Suppressor macrophage (primary cell): ENCODE measurements around the gene SSC5D.
A peak's percentile ranks its signal among the peaks of the same experiment; 100 is the strongest.

Experiments used
- DNase-seq, 4 experiments: peaks; one replicate each; pipeline ENCODE4 v3.0.0-alpha.2; 2020 to 2022

SSC5D gene

DNA sequence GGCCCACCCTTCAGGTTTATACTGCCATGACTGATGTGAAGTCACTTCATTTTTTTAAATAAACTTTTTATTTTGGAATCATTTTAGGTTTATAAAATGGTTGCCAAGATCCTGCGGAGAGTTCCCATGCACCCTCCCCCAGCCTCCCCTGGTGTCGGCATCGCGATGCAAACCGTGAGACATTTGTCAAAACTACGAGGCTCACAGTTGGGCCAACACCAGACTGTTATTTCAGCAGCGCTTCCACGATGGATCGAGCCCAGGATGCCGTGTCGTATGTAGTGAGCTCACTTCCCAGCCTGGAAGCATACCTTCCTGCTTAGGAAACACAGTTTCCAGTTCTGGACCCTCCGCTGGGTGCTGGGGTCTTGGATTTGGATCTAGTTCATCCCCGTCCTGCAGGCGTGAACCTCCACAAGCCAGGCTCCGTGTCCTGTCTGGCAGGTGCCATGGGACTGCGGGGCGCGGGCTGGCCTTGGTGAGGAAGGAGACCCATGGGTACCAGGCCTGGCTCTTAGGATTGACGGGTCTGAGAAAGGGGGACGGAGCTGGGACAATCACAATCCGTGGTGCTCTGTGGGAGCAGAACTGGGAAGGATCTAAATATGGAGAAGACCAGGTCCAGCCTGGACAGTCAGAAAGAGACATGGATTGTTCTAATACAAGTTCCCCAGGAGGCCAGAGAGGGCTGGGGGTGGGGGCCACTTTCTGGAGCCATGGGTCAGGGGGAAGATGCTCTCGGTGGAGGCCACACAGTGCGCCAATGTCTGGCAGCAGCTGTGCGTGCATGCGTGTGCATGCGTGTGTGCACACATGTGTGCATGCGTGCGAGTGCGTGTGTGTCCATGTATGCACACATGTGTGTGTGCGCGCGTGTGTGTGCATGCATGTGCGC is 51.1 kb downstream of the SSC5D start:
- DNase-seq = no peak

GRCh38 chr19:55540619-55541018 is 52.4 kb downstream of the SSC5D start:
- no peak for DNase-seq

DNA sequence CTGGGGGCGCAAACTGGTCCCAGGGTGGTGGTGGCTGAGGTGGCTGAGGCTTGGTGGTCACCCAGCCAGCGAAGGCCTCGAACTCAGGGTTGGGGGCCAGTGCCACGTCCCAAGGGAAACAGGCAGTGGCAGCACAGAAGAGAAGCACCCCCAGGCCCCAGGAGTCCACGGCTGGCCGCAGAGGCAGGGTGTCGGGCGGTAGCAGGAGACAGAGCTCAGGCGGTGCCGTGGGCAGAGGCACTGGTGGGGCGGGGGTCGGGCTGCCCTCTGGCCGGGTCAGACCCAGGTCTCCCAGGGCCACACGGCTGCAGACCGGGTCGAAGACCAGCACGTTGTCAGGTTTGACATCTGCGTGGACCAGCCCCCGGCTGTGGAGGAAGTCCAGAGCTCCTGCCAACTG is 52.9 kb downstream of the SSC5D start:
- DNase-seq = no peak

DNA sequence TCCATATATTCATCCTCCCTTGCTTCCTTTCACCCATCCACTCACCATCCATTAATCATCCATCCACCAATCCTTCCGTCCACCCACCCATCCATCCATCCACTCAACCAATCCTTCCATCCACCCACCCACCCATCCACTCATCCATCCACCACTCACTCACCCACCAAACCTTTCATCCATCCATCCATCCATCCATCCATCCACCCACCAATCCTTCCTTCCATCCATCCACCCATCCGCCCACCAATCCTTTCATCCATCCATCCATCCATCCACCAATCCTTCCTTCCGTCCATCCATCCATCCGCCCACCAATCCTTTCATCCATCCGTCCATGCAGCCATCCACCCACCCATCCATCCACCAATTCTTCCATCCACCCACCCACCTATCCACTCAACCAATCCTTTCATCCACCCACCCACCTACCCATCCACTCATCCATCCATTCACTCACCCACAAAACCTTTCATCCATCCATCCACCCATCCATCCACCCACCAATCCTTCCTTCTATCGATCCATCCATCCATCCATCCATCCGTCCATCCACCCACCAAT is 54.1 kb downstream of the SSC5D start:
- DNase-seq = no peak

GRCh38 chr19:55543567-55543966 is 55.3 kb downstream of the SSC5D start:
- DNase-seq = no peak

- no peak for DNase-seq
These were observed 55.8 kb downstream of the SSC5D start for GRCh38 chr19:55544014-55544413.

GRCh38 chr19:55544776-55545439 is 56.7 kb downstream of the SSC5D start:
- DNase-seq = no peak

GRCh38 chr19:55545443-55545842 is 57.2 kb downstream of the SSC5D start, which contains the start of gene SBK3:
Gene SBK3 (minus strand): TSS chr19:55545543. CDS start chr19:55545543, 0 bp downstream.
- DNase-seq = no peak

DNA sequence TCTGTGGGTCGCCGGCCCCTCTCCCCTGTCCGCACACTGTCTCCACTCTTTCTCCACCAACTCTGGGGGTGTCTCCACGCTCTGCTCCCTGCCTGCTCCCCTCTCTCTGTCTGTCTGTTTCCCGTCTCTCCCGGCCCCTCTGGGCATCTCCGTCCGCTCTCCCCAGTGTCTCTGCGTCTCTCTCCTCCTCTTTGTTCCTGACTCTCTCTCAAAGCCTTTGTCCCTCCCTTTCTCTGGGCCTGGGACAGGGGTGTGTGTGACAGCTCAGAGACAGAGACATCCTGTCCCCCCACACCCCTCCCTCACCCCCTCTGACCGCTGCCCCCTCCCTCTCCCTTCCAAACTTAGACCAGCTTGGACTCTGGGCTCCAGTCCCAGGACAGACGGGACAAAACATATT is 57.8 kb downstream of the SSC5D start:
- DNase-seq = no peak

DNA sequence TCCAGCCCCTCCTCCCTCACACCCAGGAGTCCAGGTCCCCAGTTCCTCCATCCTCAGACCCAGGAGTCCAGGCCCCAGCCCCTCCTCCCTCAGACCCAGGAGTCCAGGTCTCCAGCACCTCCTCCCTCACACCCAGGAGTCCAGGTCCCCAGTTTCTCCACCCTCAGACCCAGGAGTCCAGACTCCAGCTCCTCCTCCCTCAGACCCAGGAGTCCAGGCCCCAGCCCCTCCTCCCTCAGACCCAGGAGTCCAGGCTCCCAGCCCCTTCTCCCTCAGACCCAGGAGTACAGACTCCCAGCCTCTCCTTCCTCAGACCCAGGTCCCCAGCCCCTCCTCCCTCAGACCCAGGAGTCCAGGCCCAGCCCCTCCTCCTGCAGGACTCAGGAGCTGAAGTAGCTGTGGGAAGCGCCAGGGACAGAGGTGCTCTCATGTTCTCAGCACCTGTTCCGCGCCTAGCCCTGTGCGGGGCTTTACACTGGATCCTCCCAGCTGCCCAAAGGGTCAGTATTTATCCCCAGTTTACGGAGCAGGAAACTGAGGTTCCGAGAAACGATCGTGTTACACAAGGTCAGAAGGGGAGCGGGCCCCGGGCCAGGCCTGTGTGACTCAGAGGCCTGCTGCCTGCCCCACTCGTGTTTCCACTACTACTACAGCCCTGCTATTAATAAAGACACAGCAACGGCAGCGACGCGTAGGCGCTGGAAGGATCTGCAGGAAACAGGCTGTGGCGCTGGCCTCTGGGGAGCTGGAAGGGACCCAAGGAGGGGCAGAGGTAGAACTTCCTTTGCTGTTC is 58.8 kb downstream of the SSC5D start:
- DNase-seq = peak; percentile 89 to 95 (median 94)

GRCh38 chr19:55549500-55550320 is 61.5 kb downstream of the SSC5D start:
- DNase-seq = no peak

DNA sequence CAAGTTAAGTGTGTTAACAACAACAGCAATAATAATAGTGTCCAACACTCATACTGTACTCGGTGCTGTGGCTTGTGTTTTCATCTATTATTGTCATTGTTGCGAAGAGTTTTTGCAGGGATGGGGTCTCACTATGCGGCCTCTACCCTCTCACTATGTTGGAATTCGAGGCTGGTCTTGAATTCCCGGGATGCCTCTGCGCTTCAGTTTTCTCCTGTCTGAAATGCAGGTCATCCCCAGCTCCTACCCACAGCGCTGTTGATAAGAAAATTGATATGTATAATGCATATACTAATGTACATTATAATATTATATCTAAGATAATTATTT is 62.0 kb downstream of the SSC5D start:
- DNase-seq = no peak

- DNase-seq = no peak
These were observed 64.0 kb downstream of the SSC5D start for GRCh38 chr19:55552206-55552605.

GRCh38 chr19:55552620-55553019 is 64.4 kb downstream of the SSC5D start:
- no peak for DNase-seq

GRCh38 chr19:55553217-55554182 is 65.3 kb downstream of the SSC5D start:
- DNase-seq = no peak

DNA sequence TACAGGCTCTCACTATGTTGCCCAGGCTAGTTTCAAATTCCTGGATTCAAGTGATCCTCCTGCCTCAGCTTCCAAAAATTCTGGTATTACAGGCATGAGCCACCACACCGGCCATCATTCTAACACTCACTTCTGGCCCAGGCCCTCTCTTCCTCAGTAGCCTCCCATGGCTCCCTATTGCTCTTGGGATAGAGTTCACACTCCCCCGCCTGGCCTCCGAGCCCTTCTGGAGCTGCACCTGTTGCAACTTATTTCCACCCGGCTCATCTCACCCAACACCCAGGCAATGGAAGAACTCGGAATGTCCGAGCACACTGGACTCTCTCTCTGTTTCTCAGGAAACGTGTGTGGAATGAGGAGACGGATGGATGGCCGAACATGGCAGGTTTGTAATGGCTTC is 66.1 kb downstream of the SSC5D start:
- no peak for DNase-seq

GRCh38 chr19:55554741-55555152 is 66.5 kb downstream of the SSC5D start:
- DNase-seq = no peak

- no peak for DNase-seq
These were observed 71.4 kb downstream of the SSC5D start for GRCh38 chr19:55559684-55560083.

DNA sequence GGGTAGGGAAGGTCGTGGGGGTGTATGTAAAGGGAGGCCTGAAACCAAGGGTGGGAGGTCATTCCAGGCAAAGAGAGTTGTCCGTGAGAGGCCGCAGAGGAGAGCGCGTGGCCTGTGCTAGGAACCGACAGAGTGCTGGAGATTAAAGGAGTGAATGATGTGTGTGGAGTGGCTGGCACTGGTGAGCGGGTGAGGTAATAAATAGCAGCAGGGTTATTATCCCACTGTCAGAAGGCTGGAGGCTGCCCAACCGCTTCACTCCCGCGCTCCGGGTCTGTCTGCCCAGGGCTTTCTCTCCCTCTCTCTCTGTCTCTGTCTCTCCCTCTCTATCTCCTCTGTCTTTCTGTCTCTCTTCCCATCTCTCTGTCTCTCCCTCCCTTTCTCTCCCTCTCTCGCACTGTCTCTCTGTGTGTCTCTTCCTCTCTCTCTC is 75.0 kb downstream of the SSC5D start:
- DNase-seq = no peak

- DNase-seq = no peak
These were observed 78.6 kb downstream of the SSC5D start for GRCh38 chr19:55566823-55567222.
